Measurements from ENCODE around the gene TCEANC. TPM values are rescaled to one million over a fixed set of nuclear protein-coding genes. Genes with fewer than 3 reads are reported as not detected.
"Not testable (repeated sequence)": the region's sequence is repeated elsewhere in the genome, so short reads cannot be mapped to it uniquely, and the experiment has no call there.

TCEANC gene
- total RNA-seq, 1 experiment from 2014 or later: 2.9 TPM

- no peak for DNase-seq (ENCODE audit: extremely low read depth, low read depth)
Observed at GRCh38 chrX:13654116-13654515, 1.2 kb downstream of the TCEANC start.

DNA sequence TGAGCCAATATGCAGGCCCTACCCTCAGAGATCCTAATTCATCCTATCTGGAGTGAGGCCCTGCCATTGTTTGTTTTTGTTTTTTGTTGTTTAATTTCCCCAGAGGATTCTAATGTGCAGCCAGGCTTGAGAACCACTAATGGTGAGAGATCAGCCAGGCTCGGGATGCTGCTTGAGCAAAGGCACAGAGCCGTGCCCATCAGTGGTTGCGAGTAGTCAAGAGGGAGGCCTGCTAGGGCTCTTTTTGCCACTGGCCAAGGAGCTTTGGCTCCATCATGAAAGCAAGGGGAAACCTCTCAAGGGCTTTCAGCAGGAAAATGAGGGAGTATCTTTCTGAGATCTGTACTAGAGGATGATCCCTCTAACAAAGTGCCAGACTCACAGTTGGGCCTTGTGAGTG is 2.7 kb downstream of the TCEANC start:
- no peak for DNase-seq (ENCODE audit: extremely low read depth, low read depth)

DNA sequence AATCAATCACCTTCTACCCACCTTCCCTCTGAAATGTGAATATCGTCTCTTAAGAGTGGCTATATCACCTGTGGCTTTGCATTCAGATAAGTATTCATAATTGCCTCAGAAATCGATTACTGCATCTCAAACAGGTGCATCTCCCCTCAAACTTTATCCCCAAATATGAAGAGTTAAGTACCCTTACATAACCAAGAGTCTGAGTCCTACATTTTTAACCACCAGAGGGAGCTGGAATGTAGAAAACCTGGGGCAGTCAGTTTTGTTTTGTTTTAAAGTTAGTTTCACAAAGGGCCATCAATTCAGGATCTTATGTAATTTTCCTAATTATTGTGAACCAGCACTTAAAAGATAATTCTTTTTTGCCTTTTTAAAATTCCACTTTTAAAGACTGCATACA is 5.7 kb downstream of the TCEANC start:
- DNase-seq (ENCODE audit: extremely low read depth, low read depth): peak; percentile 48

DNA sequence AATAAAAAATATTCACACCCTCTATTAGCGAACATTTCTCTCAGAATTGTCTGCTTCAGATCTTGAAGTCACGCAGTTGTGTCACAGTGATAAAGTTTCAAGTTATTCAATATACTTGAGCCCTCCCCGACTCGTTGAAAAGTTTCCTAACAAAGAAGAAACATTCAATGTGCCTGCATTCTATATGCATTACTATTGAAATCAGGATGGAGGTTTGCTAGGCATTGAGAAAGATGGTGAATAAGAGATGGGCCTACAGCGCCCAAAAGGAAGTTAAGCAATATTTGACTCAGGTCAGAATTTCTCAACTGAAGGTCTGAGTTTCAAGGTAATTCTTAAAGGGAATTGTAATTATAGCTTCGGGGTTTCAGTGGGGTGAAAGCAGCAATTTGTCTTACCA is 6.1 kb downstream of the TCEANC start:
- DNase-seq (ENCODE audit: extremely low read depth, low read depth): no peak

- no peak for DNase-seq (ENCODE audit: extremely low read depth, low read depth)
Observed at GRCh38 chrX:13661735-13662288, 8.9 kb downstream of the TCEANC start.

DNA sequence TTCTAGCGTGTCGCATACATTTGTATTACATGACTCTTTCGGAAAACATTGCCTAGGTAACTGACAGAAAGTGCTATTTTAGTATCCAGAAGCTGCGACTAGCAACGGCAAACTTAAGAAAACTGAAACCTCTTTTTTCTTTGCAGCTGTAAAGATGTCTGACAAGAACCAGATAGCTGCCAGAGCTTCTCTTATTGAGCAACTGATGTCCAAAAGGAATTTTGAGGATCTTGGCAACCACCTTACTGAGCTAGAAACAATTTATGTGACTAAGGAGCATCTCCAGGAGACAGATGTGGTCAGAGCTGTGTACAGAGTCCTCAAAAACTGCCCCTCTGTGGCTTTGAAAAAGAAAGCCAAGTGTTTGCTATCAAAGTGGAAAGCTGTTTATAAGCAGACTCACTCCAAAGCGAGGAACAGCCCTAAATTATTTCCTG is 9.4 kb downstream of the TCEANC start:
- no peak for DNase-seq (ENCODE audit: extremely low read depth, low read depth)

DNA sequence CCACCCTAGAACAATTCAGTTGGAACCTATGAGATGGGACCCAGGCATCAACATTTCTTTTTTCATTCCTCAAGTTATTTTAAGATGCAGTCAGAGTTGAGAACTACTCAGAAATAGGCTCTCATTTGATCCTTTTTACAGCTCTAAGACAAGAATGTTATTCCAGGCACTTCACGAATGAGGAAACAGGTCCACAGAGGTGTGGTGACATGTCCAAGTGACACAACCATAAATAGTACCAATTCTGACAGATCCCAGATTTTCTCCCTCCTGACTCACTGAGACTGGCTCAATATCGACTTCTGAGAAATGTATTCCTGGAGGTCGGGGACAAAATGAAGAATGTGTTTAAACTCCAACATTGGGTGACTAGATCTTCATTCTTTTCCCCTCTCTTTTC is 11.1 kb downstream of the TCEANC start:
- no peak for DNase-seq (ENCODE audit: extremely low read depth, low read depth)

DNA sequence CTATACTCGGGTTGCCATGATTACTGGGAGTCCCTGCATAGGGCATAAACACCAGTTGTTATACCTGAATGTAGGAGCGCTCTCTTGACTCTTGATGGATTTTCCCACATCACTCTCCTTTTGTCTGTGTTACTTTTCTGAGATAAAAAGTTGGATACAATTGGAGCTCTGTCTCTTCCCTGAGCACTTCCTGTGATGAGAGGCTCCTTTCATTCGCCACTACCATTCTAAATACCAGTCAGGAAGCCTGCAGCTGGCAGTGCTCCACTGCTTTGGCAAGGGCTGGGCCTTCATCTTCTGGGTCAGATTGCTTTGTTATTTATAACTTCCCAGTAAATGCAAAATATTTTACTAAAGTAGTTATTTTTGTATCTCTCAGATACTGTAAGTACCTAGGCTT is 13.9 kb downstream of the TCEANC start:
- no peak for DNase-seq (ENCODE audit: extremely low read depth, low read depth)

DNA sequence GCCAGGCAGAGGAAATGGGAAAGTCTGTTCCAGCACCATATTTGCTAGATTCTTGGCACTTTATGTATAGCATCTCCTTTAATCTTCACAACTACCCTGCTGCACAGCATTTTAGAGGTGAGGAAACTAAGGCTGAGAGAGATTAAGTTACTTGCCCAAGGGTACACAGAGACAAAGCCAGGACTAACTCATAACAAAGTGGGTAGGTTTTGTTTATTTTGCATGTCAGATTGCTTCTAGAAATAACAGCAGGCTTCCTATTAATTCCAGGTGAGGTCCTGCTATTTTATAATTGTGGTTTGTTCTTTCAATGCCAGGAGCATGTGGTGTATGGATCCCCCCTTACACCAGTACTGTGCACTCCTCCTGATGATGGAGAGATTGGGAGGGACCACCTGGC is 15.0 kb downstream of the TCEANC start:
- no peak for DNase-seq (ENCODE audit: extremely low read depth, low read depth)

- peak; percentile 52 for DNase-seq (ENCODE audit: extremely low read depth, low read depth)
Observed at GRCh38 chrX:13669246-13669737, 16.4 kb downstream of the TCEANC start.

GRCh38 chrX:13669755-13670154 is 16.8 kb downstream of the TCEANC start:
- not testable (repeated sequence) for DNase-seq (ENCODE audit: extremely low read depth, low read depth)

GRCh38 chrX:13670197-13670596 is 17.3 kb downstream of the TCEANC start:
- DNase-seq (ENCODE audit: extremely low read depth, low read depth): no peak

DNA sequence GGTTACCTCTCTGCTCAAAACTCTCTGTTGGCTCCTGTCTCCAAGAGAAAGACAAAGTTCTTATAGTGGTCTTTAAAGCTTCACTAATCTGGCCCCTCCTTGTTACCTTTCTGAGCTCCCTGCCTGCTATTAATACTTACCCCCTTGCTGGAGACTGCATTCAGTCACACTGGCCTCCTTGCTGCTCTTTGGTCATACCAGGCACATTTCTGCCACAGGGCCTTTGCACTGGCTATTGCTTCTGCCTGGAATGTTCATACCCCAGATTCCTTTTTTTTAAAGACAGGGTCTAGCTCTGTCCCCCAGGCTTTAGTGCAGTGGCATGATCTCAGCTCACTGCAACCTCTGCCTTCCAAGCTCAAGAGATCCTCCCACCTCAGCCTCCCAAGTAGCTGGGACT is 20.1 kb downstream of the TCEANC start:
- no peak for DNase-seq (ENCODE audit: extremely low read depth, low read depth)

DNA sequence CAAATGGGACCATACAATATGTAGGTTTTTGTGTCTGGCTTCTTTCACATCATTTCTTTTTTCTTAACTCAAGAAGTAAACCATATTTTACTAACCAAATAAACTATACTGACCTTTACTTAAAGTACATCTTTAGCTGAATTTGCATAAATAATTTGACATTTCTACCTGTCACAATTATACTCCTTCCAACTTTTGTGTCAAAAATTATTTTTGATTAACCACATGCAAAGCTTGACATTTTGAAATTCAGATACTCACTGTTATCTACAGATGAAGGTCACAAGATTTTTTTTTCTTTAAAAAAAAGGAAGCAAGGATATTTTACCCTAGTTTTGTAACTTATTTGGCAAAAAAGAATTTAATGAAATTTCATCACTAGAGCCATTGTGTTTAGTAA is 23.9 kb downstream of the TCEANC start:
- no peak for DNase-seq (ENCODE audit: extremely low read depth, low read depth)

- not testable (repeated sequence) for DNase-seq (ENCODE audit: extremely low read depth, low read depth)
Observed at GRCh38 chrX:13679700-13680099, 26.8 kb downstream of the TCEANC start.

GRCh38 chrX:13681595-13681994 is 28.7 kb downstream of the TCEANC start:
- DNase-seq (ENCODE audit: extremely low read depth, low read depth): no peak

DNA sequence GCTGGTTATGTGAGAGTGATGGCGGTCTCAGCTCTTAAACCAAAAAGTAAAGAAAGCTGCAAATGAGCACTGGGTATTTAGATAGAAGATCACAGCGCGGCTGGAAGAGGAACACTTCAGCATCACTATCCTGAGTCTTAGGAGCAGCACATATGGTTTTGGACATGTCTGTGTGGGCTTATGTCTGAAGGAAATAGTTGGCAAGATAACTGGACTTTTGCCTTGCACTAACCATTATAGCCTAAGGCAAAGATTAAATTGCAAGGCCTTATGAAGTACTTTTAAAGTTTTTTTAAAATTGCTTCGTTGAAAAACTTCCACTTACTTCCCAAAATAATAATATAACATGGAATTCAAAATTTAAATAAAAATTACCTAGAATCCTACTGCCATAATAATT is 31.4 kb downstream of the TCEANC start:
- DNase-seq (ENCODE audit: extremely low read depth, low read depth): no peak

DNA sequence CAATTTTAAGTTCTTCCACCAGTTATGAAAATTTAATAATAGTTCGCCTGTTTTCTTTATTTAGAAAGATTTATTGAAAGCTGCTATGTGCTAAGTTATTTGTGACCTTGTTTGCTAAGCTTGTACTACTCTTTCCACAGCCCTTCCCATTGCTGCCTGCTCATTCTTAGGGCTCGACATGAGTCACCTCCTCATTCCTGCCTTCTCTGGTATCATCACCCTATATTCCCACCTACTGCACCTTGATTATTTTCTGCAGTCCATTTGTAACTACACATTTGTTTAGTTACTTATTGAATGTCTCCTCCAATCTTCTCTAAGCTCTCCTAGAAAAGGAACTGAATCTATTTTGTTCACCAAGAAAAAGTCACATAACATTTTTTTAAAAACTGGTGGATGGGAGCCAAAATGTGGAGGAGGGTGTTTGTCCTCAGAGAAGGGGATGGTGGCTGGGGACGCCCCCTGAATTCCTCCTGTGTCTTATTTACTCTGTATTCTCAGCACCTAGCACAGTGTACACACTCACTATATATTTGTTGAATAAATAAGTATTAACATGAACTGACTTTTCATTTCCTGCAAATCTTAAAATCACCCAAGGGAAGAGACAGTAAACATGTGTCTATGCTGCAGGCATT is 32.3 kb downstream of the TCEANC start:
- no peak for DNase-seq (ENCODE audit: extremely low read depth, low read depth)

DNA sequence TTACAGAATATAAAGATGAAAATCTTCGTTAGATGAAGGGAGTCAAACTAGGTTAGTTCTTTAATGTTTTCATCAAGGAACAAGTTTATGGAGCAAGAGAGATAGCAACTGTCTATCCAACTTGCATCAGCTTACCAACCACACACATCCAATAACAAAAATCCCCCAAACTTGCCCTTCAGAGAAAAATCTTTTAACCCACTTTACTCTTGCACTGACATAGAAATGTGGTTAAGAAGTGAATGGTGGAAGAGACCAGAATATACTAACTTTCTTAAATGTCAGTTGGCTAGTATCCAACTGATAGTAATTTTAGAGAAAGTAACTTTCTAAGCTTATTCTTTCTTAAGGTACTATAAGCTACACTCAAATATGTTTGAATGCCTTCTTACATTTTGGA is 34.3 kb downstream of the TCEANC start:
- DNase-seq (ENCODE audit: extremely low read depth, low read depth): no peak

- DNase-seq (ENCODE audit: extremely low read depth, low read depth): no peak
Observed at GRCh38 chrX:13688384-13688957, 35.5 kb downstream of the TCEANC start.

GRCh38 chrX:13688958-13689740 is 36.2 kb downstream of the TCEANC start, which contains the start of gene RAB9A:
Gene RAB9A, plus strand, starts transcription at chrX:13689128. Its CDS starts 19,619 bp downstream, at chrX:13708747.
- DNase-seq (ENCODE audit: extremely low read depth, low read depth): peak; percentile 69

Measured in NCI-H460 (cell line).